ENCODE results near the gene RPS21.

RPS21 gene

GRCh38 chr20:62387933-62388635 is 1.2 kb downstream of the RPS21 start:
- Histone ChIP-seq H3K27ac (ENCODE audit: low read length) (peak overlapping the region; percentile 87), H3K9me3 (ENCODE audit: insufficient read depth, low read length, severe bottlenecking) (no peaks in the 10 kb centered on the region), H3K4me3 (ENCODE audit: low read depth in 1 of 2, low read length in 2 of 2) (peak overlapping the region; percentile 98 to 99), H3K27me3 (ENCODE audit: insufficient read depth, low read length, poor library complexity) (no peaks in the 10 kb centered on the region), H4K20me1 (ENCODE audit: insufficient read depth, low read length) (peaks cover 49% of the 10 kb centered on the region), H3K36me3 (ENCODE audit: insufficient read depth, low read length) (peaks cover 60% of the 10 kb centered on the region), H3K9ac (ENCODE audit: low read depth, low read length) (peak overlapping the region; percentile 89), H3K79me2 (ENCODE audit: insufficient read depth, low read length) (peaks cover 60% of the 10 kb centered on the region), H2AFZ (ENCODE audit: low read depth, low read length) (no peak overlapping the region), H3K4me1 (ENCODE audit: insufficient read depth, low read length) (peaks cover 36% of the 10 kb centered on the region), H3K4me2 (ENCODE audit: insufficient read depth, low read length) (peak overlapping the region; percentile 79)
- no peak for DNase-seq
- no peak for TF ChIP-seq EZH2 (IDR thresholded peaks at IDR 0.05; ENCODE audit: borderline replicate concordance, low read depth, low read length, severe bottlenecking)
- TF ChIP-seq, protein P1, sequence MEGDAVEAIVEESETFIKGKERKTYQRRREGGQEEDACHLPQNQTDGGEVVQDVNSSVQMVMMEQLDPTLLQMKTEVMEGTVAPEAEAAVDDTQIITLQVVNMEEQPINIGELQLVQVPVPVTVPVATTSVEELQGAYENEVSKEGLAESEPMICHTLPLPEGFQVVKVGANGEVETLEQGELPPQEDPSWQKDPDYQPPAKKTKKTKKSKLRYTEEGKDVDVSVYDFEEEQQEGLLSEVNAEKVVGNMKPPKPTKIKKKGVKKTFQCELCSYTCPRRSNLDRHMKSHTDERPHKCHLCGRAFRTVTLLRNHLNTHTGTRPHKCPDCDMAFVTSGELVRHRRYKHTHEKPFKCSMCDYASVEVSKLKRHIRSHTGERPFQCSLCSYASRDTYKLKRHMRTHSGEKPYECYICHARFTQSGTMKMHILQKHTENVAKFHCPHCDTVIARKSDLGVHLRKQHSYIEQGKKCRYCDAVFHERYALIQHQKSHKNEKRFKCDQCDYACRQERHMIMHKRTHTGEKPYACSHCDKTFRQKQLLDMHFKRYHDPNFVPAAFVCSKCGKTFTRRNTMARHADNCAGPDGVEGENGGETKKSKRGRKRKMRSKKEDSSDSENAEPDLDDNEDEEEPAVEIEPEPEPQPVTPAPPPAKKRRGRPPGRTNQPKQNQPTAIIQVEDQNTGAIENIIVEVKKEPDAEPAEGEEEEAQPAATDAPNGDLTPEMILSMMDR (IDR thresholded peaks at IDR 0.05; ENCODE audit: borderline replicate concordance, extremely low read depth, low read length, poor library complexity, severe bottlenecking) = no peak
- ATAC-seq (ENCODE audit: insufficient read depth, low read depth) = no peak

DNA sequence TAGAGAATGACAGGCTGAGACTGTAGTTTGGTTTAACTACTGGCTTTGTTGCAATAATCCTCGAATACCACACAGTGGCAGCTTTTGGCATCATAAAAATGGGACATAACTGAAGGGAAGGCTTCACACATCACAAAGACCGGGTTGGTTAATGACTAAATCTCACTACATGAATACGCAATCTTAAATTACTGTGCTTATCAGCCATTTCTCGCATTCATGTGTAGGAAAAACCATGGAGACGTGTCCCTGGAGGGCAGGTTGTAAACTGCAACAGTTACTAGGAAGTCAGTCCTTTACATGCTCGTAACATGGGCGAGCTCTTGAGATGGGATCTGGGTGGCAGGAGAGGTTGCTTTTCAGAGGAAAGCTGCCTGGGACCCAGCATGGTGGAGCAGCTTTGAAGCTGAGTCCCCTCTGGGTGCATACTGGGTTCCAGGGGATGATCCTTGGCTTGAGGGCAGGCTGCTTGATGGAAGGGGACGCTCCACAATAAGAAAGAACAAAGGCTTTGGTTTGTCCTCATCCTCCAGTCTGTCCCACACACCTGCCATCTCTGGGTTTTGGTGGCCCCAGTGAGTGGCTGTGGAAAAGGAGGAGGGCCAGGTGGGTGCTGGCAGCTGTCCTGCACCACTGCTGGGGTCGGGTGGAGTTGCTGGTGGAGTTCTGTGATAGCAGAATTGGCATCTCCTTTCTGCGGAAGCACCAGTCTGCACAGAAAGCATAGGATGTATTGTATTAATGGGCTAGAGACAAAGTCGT is 2.1 kb downstream of the RPS21 start:
- H3K79me2 ChIP-seq (ENCODE audit: insufficient read depth, low read length) = peaks cover 55% of the 10 kb centered on the region
- H2AFZ ChIP-seq (ENCODE audit: low read depth, low read length) = no peak overlapping the region
- H3K4me3 ChIP-seq (ENCODE audit: low read depth in 1 of 2, low read length in 2 of 2) = peak overlapping the region in 1 of 2 experiments; percentile 98; a peak in 2 of 4 replicates
- H3K4me1 ChIP-seq (ENCODE audit: insufficient read depth, low read length) = peaks cover 36% of the 10 kb centered on the region
- H3K36me3 ChIP-seq (ENCODE audit: insufficient read depth, low read length) = peaks cover 69% of the 10 kb centered on the region
- H4K20me1 ChIP-seq (ENCODE audit: insufficient read depth, low read length) = peaks cover 58% of the 10 kb centered on the region
- H3K27ac ChIP-seq (ENCODE audit: low read length) = no peak overlapping the region
- ATAC-seq (ENCODE audit: insufficient read depth, low read depth) = no peak
- TF ChIP-seq, protein P1 (IDR thresholded peaks at IDR 0.05; ENCODE audit: borderline replicate concordance, extremely low read depth, low read length, poor library complexity, severe bottlenecking) = peak; percentile 23
- no peak for TF ChIP-seq EZH2 (IDR thresholded peaks at IDR 0.05; ENCODE audit: borderline replicate concordance, low read depth, low read length, severe bottlenecking)
- peak overlapping the region; percentile 89 for H3K9ac ChIP-seq (ENCODE audit: low read depth, low read length)
- H3K4me2 ChIP-seq (ENCODE audit: insufficient read depth, low read length) = peak overlapping the region; percentile 79
- no peak for DNase-seq
- H3K9me3 ChIP-seq (ENCODE audit: insufficient read depth, low read length, severe bottlenecking) = no peaks in the 10 kb centered on the region
- H3K27me3 ChIP-seq (ENCODE audit: insufficient read depth, low read length, poor library complexity) = no peaks in the 10 kb centered on the region

- Histone ChIP-seq H3K79me2 (ENCODE audit: insufficient read depth, low read length) (peaks cover 50% of the 10 kb centered on the region), H2AFZ (ENCODE audit: low read depth, low read length) (no peak overlapping the region), H3K36me3 (ENCODE audit: insufficient read depth, low read length) (peaks cover 72% of the 10 kb centered on the region), H3K4me1 (ENCODE audit: insufficient read depth, low read length) (peaks cover 36% of the 10 kb centered on the region), H3K9ac (ENCODE audit: low read depth, low read length) (no peak overlapping the region), H3K9me3 (ENCODE audit: insufficient read depth, low read length, severe bottlenecking) (no peaks in the 10 kb centered on the region), H3K4me2 (ENCODE audit: insufficient read depth, low read length) (no peak overlapping the region), H3K27me3 (ENCODE audit: insufficient read depth, low read length, poor library complexity) (no peaks in the 10 kb centered on the region), H4K20me1 (ENCODE audit: insufficient read depth, low read length) (peaks cover 58% of the 10 kb centered on the region), H3K27ac (ENCODE audit: low read length) (no peak overlapping the region), H3K4me3 (ENCODE audit: low read depth in 1 of 2, low read length in 2 of 2) (no peak overlapping the region)
- ATAC-seq (ENCODE audit: insufficient read depth, low read depth) (no peak), DNase-seq (no peak)
- no peak for TF ChIP-seq EZH2 (IDR thresholded peaks at IDR 0.05; ENCODE audit: borderline replicate concordance, low read depth, low read length, severe bottlenecking)
- TF ChIP-seq, protein P1 (IDR thresholded peaks at IDR 0.05; ENCODE audit: borderline replicate concordance, extremely low read depth, low read length, poor library complexity, severe bottlenecking) = no peak
Measured at GRCh38 chr20:62389601-62390087, 2.7 kb downstream of the RPS21 start.
